ENCODE data around the gene ZNF627. TPM values are rescaled to one million over a fixed set of nuclear protein-coding genes. Genes with fewer than 3 reads are reported as not detected.

The ZNF627 gene
- polyA plus RNA-seq, 1 experiment = 5.8 TPM

- no peak for TF ChIP-seq CTCF (IDR thresholded peaks at IDR 0.05; ENCODE audit: insufficient read depth, low read depth, low read length)
- H3K4me3 ChIP-seq (ENCODE audit: low read depth, low read length) = no peak overlapping the region
- H3K36me3 ChIP-seq (ENCODE audit: control insufficient read depth, insufficient read depth, low read length) = no peaks in the 10 kb centered on the region
- no peak for DNase-seq (ENCODE audit: low read depth)
- CTCF ChIA-PET = interaction anchor here (0.8 kb wide), 1 partner anchor 1173 kb away, joined by 5 read pairs; no protein-coding TSS in a partner anchor
- H3K27me3 ChIP-seq (ENCODE audit: control insufficient read depth, insufficient read depth, low read length) = no peaks in the 10 kb centered on the region
- POLR2A ChIA-PET = no interaction called here
These were observed 45.6 kb downstream of the ZNF627 start for GRCh38 chr19:11642902-11643301.

- no peak for DNase-seq (ENCODE audit: low read depth)
- Histone ChIP-seq H3K36me3 (ENCODE audit: control insufficient read depth, insufficient read depth, low read length) (no peaks in the 10 kb centered on the region), H3K4me3 (ENCODE audit: low read depth, low read length) (no peak overlapping the region), H3K27me3 (ENCODE audit: control insufficient read depth, insufficient read depth, low read length) (no peaks in the 10 kb centered on the region)
- CTCF ChIA-PET = interaction anchor here (0.9 to 1.4 kb wide), 2 partner anchors 8 to 11 kb away, joined by 3 read pairs; no protein-coding TSS in a partner anchor
- POLR2A ChIA-PET = no interaction called here
- TF ChIP-seq CTCF (IDR thresholded peaks at IDR 0.05; ENCODE audit: insufficient read depth, low read depth, low read length) = no peak
These were observed 52.7 kb downstream of the ZNF627 start for GRCh38 chr19:11649941-11650340.

- H3K4me3 ChIP-seq (ENCODE audit: low read depth, low read length) = no peak overlapping the region
- no peaks in the 10 kb centered on the region for H3K27me3 ChIP-seq (ENCODE audit: control insufficient read depth, insufficient read depth, low read length)
- TF ChIP-seq CTCF (IDR thresholded peaks at IDR 0.05; ENCODE audit: insufficient read depth, low read depth, low read length) = no peak
- POLR2A ChIA-PET = no interaction called here
- H3K36me3 ChIP-seq (ENCODE audit: control insufficient read depth, insufficient read depth, low read length) = no peaks in the 10 kb centered on the region
- CTCF ChIA-PET = no interaction called here
- no peak for DNase-seq (ENCODE audit: low read depth)
These were observed 53.8 kb downstream of the ZNF627 start for GRCh38 chr19:11651062-11651461.

- no peaks in the 10 kb centered on the region for H3K27me3 ChIP-seq (ENCODE audit: control insufficient read depth, insufficient read depth, low read length)
- H3K36me3 ChIP-seq (ENCODE audit: control insufficient read depth, insufficient read depth, low read length) = no peaks in the 10 kb centered on the region
- H3K4me3 ChIP-seq (ENCODE audit: low read depth, low read length) = no peak overlapping the region
- POLR2A ChIA-PET = no interaction called here
- CTCF ChIA-PET = no interaction called here
- DNase-seq (ENCODE audit: low read depth) = no peak
- no peak for TF ChIP-seq CTCF (IDR thresholded peaks at IDR 0.05; ENCODE audit: insufficient read depth, low read depth, low read length)
These were observed 54.8 kb downstream of the ZNF627 start for GRCh38 chr19:11652056-11652455.

GRCh38 chr19:11652492-11652891 lies 55.2 kb downstream of the ZNF627 start:
- DNase-seq (ENCODE audit: low read depth) = no peak
- Histone ChIP-seq H3K4me3 (ENCODE audit: low read depth, low read length) (no peak overlapping the region), H3K36me3 (ENCODE audit: control insufficient read depth, insufficient read depth, low read length) (no peaks in the 10 kb centered on the region), H3K27me3 (ENCODE audit: control insufficient read depth, insufficient read depth, low read length) (no peaks in the 10 kb centered on the region)
- ChIA-PET CTCF (no interaction called here), POLR2A (no interaction called here)
- TF ChIP-seq CTCF (IDR thresholded peaks at IDR 0.05; ENCODE audit: insufficient read depth, low read depth, low read length) = no peak

All from BJ (cell line).